Cortex of kidney (tissue), 1 donor: Measurements from ENCODE around the gene CADPS2.

Experiments used
- DNase-seq: peaks from one replicate; lab custom pipeline; 2025; lab: John Stamatoyannopoulos, UW

The CADPS2 gene

DNA sequence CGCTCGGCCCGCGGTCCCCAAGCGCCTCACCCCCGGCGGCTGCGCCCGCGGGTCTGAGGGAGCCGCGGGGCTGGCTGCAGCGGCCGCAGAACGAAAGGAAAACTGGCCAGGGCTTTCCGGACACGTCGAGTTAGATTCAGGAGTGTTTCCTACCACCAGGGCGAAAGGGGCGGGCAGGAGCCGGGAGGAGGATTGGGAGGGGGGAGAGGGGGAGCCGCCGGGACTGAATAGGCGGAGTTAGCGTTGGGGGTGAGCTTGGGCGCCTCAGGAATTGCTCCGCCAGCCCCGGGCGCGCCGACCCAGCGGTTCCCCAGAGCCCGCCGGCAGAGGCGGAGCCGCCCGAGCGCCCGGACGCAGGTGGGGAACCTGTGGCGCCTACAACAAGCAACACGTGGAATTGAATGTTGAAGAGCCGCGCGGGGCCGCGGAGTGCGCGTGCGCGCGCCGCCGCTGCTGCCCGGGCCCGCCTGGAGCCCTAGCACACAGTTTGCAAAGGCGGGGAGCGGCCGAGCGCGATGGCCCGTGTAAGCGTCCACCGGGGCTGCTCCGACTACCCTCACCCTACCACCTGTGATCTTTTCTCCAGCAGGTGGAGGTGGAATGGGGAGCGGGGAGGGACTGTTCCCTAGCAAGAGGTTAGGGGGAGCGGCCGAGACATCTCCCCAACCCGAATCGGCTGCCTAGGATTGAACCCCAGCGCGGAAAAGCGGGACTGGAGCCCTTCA, at the start of gene CADPS2:
CADPS2 (minus strand) TSS at position 104 of the 725 bp plus-strand sequence. CDS start 123 bp downstream, outside the sequence.
- DNase-seq, result peak; percentile 14

DNA sequence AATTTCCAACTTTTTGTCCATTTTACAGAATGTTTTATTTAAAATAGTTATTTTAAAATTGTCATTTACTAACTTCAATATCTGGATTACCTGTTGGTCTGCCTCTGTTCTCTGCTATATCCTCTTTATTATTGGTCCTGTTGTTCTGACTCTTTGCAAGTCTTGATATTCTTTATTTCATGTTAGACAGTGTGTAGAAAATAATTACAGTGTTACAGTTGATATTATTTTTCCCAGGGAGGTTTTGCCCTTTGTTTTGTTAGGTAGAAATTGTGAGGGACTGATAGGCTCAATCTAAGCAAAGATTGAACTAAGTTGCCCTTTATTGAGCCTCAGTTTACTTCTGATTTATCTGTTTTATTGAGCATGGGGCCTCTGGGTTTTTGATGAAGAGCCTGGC, 49.4 kb upstream of the CADPS2 start:
- no peak for DNase-seq

DNA sequence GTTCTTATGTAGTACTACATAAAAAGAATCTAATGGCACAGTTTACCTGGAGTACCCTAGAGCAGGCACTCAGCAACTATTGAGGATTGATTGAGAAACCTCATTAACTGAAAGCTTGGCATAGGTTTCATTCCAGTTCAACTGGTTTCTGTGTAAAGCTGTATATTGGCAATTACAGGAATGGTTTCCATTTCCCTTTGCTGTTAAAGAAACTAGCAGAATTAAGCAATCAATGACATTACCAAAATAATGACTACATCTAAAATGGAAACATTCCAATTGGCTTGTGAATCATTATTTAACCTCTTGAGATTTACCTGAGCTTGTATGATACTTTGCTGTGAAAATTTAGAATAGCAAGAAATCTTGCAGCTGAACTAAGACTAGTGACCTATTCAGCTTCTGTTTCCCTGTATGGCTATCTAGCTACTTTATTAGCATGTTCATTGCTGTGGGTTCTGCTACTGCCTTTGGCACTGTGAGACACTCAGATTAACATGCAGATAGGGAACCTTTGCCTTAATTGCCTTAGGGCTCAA, 33.5 kb upstream of the CADPS2 start:
- no peak for DNase-seq

- DNase-seq, result no peak
Measured at GRCh38 chr7:122914812-122915211, 28.6 kb upstream of the CADPS2 start.

GRCh38 chr7:122913608-122914007, 27.3 kb upstream of the CADPS2 start:
- no peak for DNase-seq

DNA sequence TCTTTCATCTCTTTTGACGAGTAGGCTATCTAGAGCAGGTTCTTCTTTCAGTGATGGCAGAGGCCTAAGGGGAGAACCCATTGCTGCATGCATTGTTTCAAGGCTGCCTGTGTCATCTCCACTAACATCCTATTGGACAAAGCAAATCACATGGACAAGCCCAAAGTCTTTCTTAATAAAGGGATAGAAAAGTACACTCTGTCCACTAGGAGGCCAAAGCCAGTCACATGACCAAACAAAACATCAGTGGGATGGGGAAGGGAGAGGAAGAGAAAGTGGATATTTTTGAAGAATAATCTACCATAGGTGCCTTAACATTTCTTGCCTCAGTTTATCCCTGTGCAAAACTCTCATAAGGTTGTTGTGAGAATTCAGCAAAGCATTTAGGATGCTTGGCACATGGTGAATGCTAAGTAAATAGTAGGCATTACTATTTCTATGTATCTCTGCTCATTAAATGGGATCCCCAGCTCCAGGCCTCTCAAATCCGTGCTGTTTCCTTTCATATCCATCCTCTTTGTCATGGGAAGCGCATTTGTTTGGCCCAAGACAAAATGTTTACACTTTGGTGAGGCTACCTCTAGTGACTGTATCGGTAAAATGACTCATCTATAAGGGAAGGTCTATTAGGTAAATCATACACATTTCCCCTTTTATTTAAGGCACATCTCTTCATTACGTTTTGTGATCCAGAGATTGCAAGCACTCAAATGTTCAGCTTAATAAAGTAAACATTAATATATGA, 16.7 kb upstream of the CADPS2 start:
- no peak for DNase-seq

DNA sequence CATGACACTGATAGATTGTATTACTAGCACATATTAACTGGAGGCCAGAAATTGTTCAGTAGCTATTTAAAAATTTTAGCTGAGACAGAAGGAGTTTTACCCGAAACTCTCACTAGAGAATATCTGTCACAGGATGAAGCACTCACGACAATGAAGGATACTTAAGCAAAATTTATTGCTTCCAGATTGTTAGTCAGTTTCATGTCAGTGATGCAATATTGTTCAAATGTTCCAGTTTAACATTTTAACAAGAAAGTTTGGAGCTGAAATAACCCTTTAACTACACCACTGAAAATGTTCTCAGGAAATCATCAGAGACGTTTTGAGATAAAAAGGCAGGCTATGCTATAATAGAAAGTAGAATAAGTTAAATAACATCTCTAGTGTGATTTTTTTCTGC, 15.0 kb upstream of the CADPS2 start:
- DNase-seq, result no peak

GRCh38 chr7:122896509-122896908, 10.2 kb upstream of the CADPS2 start:
- no peak for DNase-seq

DNA sequence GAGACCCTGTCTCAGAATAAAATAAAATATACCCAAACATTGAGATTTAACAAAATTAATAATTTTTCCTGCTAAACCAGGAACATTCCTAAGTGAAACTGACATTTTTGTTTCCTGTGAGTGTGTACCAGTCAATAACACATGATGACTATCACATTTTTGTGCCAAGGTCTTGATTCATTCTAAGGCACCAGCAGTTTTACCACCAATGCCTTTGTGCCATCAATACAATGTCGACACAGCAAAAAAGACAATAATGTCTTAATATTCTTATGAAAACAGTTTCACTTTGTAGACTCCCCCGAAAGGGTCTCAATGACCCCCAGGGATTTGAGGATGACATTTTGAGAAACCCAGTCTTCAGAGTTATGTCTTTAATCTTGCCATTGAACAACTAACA, 7.2 kb upstream of the CADPS2 start:
- no peak for DNase-seq

GRCh38 chr7:122889116-122889515, 2.9 kb upstream of the CADPS2 start:
- DNase-seq, result no peak

GRCh38 chr7:122887848-122888247, 1.6 kb upstream of the CADPS2 start:
- DNase-seq, result no peak

- no peak for DNase-seq
Measured at GRCh38 chr7:122887198-122887597, 938 bp upstream of the CADPS2 start.

GRCh38 chr7:122885583-122886356, 490 bp downstream of the CADPS2 start:
- no peak for DNase-seq

DNA sequence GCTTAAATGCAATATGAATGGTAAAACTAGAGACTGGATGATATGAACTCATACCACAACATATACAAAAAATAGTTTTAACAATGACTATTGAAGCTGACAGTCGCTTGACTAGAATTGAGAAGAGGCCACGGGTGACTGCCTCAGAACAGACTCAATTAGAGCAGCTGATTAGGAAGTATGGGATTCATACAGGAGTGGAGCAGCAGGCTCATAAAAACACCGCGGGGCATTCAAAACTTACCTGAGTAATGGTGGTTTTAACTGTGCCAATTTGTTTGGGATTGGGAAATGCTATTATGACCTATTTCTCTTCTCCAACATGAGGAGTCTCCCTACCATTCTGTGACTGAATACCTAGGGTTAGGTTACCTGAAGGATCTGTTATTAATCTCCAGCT, 2.1 kb downstream of the CADPS2 start:
- no peak for DNase-seq

DNA sequence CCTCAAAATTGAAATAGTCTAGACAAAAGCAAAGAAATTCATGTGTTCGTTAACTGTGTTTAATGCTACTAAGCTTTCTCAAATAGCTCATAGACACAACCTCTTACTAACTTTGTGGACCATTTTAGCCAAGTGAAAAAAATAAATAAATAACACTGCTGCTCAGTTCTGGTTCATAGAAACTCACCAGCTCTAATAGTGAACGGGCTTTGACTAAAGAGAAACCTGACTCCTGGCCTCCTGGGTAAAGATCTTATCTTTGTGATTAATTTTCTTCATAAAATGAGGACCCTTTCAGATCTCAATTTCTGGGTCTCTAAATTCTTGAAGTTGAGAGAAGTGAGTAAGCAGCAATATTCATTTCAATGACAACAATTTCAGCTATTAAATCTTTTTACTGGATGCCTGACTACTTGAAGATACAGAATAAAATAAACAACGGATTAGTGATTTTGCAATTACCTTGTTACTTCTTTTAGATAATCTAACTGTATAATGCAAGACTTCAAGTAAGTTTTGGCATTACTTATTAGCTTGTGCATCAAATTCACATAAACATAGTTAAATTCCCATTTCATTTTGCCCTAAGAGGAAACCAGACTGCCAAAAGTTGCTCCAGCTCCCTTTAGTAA, 3.1 kb downstream of the CADPS2 start:
- no peak for DNase-seq

DNA sequence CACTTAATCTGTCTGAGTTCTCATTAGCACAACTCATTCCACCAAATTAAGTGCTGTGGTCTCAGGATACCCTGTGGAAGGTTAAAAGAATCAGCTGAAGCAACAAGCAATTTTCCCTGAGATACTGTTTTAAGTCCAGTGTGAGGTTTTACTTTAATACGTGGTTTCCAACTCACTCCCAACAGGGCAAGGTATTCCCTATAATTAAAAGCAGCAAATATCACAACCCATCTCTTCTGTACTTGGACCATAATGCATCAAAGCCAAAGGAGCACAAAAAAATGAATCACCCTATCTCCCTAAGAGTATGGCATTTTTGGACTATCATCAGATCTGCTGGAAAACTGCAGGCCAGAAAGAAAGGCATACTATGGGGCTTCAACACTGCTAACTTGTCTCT, 4.9 kb downstream of the CADPS2 start:
- DNase-seq, result no peak

DNA sequence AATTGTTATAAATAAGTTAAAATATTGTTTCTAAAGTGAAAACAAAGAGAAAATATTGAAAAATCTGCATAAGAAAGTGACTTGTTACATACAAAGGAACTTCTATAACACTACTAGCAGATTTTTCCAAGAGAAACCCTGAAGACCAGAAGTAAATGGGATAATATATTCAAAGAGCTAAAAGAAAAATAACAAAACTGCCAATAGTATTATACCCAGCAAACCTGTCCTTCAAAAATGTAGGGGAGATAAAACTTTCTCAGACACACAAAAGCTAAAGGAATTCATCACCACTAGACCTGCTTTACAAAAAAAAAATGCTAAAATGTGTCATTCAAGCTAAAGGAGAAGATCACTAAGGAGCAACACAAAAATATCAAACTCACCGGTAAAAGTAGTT, 17.0 kb downstream of the CADPS2 start:
- no peak for DNase-seq

DNA sequence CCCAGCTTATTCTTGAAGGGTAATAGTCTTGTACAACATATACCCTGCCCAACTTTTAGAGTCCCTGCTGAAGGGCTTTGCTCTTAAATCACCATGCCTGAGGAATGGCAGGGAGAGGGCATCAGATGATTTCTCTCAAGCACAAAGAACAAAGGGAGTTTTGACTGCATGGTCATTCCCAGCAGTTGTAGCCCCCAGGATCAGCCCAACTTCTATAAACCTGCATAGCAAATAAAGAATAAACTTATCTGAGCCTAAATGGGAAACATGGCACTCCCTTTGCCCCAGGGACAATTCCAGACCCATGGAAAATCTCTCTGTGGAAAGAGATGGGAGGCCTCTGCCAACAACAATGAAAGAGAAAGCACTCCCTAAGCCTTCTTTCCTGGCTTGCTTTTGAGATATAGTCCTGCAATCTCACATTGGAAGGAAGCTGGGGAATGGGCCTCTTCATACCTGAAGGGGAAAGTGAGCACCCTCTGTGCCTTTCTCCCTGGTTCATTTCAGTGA, 18.7 kb downstream of the CADPS2 start:
- no peak for DNase-seq

- DNase-seq, result no peak
Measured at GRCh38 chr7:122864838-122865237, 21.4 kb downstream of the CADPS2 start.

DNA sequence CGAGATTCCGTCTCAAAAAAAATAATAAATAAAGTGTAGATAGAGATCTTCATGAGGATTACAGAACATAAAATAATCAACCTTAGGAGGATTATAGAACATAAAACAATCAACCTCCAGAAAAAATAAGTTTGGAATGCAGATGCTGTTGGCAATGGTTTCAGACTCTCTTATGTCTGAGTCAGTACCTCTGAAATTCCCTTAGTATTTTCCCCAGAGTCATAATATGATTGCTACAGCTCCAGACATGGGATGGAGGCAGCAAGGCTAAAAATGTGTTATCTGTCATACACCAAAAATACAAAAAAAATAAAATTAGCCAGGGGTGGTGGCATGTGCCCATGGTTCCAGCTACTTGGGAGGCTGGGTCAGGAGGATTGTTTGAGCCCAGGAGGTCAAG, 22.2 kb downstream of the CADPS2 start:
- no peak for DNase-seq

DNA sequence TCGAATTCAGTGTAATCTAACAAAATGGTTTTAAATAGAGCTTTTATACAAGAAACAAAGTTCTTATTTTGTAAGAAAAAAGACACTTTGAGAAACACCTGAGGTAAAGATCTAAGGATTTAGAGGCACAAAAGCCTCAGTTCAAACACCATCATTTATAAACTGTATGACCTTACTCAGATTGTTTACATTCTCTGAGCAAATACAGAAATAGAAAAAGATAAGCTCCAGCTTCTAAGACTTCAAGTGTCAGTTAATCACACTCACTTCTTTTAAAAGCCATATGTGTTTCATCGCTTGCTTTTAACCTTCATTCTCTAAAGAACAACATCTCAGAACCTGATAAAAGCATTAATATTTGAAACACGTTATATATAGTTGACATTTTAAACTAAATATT, 27.9 kb downstream of the CADPS2 start:
- no peak for DNase-seq

DNA sequence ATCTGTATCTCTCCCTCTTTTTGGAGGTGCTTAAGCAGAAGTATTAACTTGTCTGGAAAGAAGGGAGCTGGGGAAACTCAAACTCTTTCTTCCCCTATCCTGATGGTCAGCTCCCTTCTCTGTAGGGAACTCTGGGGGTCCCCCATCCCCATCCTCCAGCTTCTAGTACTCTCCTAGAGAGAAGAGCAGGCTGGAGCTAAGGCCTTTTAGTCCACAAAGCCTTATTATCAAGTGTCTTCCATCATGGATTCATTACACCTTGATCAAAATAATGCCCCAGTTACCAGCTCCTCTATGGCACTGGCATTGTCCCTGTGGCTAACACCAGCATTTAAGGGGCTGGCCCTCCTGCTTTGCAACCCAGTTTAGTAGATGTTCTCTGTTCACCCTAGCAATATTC, 35.7 kb downstream of the CADPS2 start:
- DNase-seq, result no peak
